ENCODE results near the gene QPCT.

QPCT gene

DNA sequence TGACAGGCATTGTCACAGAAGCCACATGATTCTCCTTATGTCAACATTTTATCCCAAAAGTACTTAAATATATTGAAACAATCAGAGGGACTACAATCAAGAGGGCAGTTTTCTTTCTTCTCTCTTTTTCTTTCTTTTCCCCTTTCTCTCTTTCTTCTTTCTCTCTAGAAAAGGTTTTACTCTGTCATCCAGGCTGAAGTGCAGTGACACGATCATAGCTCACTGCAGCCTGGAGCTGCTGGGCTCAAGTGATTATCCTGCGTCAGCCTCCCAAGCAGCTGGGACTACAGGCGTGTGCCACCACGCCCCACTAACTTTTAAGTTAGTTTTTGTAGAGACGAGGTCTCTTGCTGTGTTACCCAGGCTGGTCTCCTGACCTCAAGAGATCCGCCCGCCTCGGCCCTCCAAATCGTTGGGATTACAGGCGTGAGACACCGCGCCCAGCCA is 18.8 kb upstream of the QPCT start:
- no peak for DNase-seq

DNA sequence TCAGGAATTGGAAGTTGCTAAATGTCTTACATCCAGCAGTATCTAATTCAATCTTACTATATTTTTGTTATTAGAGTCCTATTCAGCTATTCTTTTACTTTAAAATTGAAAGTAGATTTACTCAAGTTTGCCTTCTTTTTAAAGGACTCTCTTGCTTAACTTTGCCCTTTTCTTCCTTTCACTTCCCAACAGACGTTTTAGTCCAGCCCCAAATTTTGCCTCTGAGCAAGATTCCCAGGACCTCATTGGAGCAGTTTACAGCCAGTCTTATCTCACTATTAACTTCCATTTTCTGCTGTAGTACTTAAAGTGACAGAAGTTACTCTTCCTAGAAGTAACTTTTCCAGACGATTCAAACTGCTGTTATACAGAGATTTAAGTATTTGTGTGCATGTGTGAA is 18.1 kb upstream of the QPCT start:
- no peak for DNase-seq

DNA sequence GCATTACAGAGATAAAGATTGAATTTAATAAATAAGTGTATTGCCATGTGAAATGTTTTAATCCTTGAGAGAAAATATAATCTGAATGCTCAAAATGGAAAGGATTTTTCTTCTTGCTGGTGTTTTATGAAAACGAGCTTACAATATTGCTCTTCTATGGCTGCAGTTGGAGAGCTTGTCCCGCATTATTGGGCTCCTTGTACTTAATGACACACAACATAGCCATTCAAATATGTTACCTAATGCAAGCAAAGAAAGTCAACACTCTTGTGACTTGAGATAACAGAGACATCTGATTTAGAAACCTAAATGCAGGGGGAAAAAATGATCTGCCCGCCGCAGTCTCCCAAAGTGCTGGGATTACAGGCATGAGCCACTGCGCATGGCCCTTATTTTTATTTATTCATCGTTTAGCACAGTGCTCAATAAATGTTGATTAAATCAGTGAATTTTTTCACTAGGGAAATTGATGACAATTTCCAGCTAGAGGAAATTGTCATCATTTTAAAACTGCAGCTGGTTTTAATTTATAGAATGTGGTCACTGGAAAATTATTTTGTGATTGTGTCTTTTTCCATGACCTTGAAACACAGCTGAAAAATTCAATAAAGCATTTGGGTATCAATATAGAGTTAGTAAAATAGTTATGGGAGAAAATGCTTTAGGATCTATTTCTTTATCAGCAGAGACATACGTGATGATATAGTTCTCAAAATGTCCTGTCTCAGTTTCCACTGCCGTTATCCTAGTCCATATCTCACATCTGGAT is 17.4 kb upstream of the QPCT start:
- no peak for DNase-seq

DNA sequence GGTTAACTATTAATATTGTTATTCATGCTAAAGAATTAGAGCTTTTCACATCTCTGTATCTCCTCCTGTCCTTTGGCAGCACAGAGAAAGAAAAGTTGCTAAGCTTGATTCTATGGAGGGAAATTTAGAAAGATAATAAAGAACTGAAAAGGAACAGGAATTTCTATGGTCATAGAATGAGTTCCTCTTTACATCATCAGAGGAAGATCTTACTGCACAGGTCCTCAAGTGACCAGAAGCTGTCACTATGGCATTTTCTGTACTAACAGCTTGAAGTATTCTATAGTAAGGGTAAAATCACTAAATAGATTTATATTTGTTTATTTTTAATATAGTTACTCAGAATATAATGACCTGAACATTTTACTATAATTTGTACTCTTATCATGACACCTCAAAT is 13.7 kb upstream of the QPCT start:
- DNase-seq: no peak

DNA sequence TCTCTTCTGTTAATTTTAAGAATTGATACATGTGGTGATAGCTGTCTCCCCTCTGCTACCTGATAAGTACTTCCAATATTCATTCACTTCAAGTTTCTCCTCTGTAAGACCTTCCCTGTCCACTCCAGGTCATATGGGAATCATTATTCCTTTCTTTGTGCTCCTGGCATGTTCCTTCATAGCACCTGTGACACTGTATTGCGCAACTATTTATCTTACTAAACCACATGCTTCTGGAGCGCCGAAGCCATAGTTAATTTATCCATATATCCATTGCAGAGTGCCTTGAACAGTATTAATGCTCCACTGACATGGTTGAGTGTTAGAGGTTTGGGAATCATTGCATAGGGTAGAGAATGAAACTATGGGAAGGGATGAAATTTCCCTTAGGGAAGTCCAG is 11.9 kb upstream of the QPCT start:
- DNase-seq: no peak

DNA sequence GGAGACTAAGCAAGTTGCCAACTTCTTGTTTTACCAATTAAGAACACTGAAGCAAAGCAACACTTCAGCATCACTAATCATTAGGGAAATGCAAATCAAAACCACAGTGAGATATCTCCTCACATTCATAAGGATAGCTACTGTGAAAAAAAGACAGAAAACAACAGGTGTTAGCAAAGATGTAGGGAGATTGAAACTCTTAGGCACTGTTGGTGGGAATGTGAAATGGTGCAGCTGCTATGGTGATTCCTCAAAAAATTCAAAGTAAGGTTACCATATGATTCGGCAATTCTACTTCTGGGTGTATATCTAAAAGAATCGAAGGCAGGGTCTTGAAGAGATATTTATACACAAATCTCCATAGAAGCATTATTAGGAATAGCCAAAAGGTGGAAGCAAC is 11.2 kb upstream of the QPCT start:
- no peak for DNase-seq

DNA sequence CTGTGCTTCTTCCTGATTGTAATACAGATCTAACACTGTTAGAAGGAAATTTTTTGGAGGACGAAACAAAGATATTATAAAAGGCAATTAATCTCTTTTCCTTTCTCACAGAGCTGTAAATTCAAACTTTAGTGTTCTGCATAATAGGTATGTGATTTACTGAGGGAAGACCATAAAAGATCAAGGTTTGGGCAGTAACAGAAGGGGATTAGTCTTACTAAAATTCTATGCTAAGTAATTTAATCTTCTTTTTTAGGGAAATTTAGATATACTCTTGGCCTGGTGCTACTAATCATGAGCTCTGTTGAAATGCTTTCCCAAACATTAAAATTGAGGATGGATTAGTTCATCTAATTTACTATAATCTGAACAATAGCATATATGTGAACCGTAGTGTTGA is 8.8 kb upstream of the QPCT start:
- no peak for DNase-seq

DNA sequence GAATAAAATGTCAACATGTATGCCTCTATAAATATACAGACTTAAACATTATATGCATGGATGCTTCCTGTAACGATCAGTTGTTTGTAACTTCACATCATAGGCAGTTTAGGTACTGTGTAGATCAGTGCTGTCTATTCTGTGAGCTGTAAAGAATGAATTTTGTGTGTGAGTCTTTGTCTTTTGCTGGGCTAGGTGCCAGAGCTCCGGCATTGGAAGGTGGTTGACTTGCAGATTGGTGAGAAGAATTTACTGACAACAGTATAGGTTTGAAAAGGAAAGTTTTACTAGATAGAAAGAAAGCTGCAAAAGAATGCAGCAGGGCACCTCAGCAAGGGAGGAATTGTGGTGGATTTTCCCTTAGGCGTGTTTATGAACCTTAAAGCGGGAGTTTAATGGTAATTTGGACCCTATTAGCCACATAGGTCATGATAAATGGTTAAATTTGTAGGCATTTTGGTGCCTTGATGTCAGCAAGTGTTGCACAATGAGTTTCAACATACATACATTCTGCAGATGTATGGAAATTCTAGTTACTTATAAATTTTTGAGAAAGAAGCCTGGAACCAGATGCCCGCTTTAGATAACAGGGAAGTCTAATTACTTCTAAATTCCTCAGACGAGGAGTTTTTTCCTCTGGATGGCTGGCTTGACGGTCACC is 6.7 kb upstream of the QPCT start:
- no peak for DNase-seq

DNA sequence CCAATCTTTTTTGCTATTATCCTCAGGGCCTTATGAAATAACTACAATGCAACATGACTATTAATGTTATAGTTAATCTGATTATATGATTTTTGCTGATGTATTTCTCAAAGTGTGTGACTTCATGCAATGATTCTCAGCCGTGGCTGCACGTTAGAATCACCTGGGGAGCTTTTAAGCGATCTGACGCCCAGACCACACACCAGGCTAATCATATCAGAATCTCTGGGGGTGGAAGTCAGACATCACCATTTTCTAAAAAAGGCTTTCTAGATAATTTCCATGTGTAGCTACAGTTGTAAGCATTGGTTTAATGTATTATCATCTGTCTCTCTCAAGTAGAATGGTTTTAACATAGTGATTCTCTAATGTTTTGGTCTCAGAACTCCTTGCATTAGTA is 5.5 kb upstream of the QPCT start:
- DNase-seq: no peak

DNA sequence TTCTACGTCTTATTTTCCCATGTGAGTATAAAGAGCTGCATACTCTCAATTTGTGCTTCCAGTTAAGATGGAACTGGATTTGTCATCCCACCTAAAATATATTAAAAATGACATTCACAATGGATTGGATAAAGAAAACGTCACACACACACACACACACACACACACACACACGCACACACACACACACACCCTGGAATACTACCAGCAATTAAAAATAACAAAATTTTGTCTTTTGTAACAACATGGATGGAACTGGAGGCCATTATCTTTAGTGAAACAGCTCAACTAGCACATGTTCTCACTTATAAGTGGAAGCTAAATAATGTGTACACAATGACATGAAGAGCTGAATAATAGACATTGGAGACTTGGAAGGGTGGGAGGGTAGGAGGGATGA is 3.8 kb upstream of the QPCT start:
- no peak for DNase-seq

DNA sequence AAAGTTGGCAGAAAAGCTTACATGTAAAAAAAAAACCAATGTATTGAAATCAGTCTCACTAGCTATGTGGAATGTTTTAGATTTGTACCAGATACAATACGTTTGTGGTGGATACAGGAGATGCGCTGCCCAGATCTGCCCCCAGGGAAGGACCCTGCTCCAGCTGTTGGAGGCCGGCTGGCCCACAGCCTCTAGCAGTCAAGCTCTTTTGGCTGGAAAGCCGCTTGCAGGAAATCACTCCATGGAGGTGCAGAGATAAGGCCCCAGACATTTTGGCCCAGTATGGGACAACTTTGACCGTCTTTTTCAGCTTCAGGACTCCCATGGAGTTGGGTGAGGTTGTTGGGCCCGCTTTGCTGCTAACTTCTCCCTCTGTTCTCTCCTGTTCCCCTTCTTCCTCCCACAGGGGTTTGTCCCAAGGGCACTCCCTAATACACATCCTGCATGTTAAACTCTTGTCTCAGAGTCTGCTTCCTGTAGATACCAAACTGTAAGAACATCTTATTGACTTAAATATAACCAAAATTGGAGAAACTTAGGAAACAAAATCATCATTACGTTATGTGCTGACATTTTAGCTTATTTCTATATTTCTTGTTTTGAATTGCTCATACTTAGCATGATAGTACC is 1.7 kb upstream of the QPCT start:
- DNase-seq: no peak

DNA sequence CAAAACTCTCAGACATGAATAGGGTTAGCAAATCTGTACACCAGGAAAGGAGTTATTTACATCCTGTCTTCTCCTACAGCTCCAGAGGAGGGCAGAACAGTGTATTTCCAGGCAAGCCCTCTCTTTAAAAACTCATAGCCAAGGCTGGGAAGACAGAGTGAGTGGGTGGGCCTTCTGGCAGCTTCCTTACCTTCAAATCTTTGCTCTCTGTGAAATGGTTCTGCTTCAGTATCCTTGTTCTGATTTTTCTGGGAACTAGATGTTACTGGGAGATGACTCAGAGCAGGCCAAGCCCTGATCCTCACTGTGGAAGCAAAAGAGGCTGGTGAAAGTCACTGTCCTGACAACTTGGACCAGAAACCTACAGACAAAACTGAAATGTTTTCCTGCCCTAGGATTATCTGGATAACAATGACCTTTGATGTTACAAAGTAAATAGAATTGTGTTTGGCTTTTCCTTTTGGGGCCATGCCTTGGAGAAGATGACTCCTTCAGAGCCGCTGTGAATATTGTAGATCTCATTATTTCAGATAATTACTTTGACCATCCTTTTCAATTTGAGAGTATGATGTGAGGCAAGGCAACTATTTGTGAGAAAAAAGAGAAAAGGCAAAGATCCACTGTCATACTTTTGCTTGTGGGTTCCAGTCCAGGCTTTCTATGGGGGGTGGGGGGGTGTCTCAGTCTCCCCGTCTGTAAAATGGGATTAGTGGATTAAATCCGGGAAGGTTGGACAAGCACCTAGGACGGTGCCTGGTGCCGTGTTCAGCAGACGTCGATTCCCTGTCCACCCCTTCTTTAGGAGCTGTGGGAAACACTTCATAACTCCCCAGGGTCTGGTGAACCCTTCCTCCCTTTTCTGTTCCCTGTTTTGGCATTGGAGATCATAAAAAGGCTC is 644 bp upstream of the QPCT start:
- no peak for DNase-seq

DNA sequence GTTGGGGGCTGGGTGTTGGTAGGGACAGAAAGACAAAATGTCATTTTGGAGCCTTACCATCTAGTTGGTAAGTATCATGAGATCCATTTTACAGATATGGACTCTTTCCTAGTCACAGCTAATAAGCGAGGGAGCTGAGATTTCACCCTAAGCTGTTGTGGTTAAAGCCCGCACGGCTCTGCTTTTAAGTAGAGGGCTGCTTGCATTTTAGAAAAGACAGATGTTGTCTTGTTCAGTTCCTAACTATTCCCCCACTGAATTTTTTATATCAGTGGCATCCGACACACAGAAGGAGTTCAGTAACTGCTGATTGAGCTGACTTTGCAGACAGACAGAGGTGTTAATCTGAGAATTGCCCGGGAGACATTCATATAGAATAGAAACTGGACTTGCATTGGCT is 3.7 kb downstream of the QPCT start:
- DNase-seq: no peak

DNA sequence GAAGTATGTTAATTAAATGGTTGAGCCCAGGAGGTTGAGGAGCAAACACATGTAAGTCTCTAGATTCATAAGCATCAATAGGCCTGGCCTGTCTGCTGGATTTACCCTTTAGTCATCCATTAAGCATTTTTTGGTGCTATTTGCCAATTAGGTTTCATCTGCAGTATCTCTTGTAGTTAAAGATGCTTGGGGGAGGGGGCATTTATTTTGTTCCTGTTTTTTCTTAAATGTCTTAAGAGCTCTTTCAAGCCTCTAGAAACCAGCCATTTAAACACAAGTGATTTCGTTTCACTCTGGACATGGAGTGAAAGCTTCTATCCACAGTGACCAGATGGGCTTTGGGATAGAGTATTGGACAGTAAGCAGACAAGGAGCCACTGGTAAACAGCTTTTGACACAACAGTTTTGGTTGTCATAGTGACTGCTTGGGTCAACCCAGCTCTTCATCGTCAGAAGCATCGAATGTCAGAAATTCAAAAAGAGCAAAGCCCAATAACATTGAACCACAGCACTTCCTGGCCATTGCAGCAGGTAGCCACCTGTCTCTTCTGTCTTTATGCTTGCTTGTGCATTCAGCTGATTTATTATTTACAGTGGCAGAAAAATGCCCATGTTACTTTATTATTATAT is 4.9 kb downstream of the QPCT start:
- no peak for DNase-seq

DNA sequence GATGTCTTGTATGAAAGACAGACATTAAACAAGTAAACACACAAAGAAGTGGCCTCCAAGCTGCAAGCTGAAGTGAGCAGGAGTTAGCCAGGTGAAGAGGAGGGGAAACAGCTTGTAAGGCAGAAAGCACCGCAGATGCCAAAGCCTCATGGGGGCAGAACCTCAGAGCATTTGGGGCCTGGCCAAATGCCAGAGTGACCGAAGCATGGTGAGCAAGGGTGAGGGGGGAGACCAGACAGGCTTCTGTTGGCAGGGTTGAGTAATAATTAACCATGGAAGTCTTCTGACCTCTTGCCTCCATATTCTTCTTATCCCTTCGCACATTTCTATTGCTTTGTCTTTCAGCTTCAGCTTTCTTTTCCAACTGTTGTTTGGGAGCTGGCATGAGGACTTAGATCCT is 5.6 kb downstream of the QPCT start:
- DNase-seq: no peak

DNA sequence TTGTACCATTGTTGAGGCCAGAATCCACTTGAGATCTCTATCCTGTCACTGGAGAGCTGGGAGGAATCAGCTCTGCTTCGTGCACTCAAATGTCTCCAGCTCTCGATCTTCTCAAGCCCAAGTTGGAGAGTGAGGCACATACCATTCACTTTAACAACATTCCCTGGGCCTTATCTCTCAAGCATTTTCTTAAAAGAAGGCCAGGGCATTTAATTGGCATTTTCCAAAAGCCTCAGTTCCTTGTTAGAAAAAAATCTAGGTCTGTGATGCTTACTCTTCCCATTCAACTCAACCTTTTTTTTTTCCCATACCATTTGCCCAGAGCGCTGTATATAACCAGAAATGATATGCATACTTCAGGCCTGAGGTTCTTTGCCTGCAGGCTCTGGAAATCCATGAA is 10.1 kb downstream of the QPCT start:
- DNase-seq: no peak

DNA sequence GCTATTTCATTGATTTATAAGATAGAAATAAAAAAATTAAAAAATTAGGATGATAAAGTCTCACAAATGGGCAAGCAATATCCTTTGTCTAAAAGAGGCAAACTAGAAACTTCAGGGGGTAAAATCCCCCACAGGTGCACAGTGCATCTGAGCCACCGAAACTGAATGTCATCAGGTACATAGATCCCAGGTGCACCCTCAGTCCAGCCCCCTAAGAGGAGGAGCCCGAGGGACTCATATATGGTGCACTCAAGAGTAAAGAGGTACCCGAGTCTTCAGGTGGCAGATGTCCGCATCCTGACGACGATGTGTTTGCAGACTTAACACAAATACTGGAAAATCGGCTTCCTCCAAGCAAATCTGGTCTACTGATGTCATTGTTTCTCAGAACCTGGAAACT is 11.3 kb downstream of the QPCT start:
- no peak for DNase-seq

DNA sequence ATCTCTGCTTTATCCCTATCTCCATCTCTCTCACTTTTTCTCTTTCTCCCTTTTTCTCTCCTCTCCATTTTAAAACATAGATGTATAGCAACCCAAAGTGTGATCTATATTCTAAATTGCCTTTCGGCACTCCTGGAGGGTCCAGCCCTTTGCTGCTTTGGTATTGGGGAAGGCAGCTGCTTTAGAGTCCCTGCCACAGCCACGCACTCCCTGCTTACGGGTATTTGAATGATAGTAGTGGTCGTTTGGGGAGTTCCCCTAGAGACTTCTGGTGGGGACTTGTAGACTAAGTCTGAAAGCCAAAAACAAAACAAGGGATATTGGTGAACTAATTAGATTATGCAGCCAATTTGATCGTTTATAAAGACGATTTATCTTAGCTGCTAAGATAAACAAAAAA is 11.9 kb downstream of the QPCT start:
- no peak for DNase-seq

DNA sequence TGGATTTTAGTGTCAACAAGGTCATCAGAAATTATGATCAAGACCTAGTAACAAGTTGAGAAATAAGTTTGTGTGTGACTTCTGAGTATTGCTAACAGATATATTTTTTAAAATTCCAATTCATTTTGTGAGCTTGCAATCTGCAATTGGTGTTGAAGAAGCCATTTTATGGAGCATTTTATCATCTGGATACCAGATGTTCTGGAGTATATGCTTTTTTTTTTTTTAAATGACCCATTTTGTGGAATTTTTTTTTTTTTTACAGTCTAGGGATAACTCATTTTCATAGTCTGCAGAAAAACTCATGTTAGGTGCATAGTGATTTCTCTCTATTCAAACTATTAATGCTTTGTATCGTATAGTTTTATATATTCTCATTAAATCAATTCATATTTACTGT is 12.6 kb downstream of the QPCT start:
- DNase-seq: no peak

DNA sequence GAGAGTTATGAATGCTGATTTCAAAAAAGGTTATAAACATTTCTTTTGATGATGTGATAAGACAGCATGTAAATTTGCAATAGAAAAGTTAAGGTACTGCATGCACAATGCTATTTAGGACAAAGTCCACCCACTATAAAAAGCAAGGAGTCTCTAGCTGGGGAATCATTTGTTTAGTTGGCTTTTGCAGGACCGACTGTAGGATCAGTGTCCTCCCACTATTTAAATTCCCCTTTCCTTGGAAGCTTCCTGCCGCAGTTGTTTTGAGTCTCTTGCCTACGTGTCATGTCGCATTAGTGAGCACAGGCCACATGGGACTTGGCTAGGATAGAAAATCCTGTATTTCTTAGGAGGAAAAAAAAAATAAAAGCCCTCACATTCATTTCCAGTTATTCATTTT is 13.1 kb downstream of the QPCT start:
- DNase-seq: no peak

DNA sequence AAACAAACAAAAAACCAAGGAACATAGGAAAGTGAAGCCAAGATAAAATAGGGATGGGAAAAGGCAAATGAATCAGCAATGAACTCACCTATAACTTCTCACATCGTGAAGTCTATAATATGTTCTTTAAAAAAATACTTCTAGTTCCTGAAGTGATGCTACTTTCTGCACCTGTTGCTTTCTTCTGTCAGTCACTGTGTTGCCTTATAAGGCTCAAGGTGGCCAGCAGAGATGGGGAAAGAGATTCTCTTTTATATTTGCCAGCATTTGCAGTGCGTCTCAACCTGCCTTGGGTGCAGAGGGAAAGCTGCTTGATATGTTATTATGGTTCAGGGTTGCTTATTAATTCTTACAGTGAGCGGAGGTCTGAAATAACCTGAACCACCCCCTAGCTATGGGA is 14.0 kb downstream of the QPCT start:
- DNase-seq: no peak

DNA sequence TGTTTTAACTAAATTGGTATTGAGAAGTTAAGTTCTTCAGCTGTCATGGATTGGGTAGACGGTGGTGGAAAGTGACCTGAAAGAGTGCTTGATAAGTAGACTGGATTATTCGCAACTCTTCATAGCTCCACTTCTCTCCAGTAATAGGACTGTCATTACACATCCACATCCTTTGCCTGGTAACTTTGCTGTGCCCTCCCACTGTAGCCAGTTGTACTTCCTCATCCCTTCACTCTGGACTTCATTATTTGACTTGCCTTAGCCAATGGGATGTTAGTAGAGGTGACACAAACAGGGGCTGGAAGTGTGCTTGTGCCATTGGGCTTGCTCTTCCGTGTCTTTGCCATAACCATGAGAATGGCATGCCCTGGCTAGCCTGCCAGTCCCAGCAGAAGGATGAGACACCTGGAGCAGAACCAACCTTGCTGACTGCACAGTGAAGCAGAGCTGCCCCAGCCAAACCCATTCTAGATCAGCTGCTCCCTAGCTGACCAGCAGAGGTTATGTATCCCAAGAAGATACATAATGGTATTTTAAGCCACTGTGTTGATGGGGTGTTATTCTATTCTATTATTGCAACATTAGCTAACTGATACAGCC is 16.9 kb downstream of the QPCT start:
- DNase-seq: no peak

All from activated CD4-positive, alpha-beta T cell treated with anti-CD3 and anti-CD28 coated beads, Interleukin-2, amount 50 U/mL, for 16 hours (primary cell).